Fibroblast of lung (primary cell): ENCODE results near the gene SLC22A23. TPM values are rescaled to one million over a fixed set of nuclear protein-coding genes. Genes with fewer than 3 reads are reported as not detected.
A peak's percentile ranks its signal among the peaks of the same experiment; 100 is the strongest.

Experiments
- DNase-seq, 2 donors: peaks; one replicate each; pipeline versions ENCODE4 v3.0.0 to v3.0.0-alpha.2; 2010; ENCODE audit warnings: low read depth in 2 of 2
- H2AFZ ChIP-seq: 2 replicates; pipeline ENCODE4 v1.5.1; 2012; ENCODE audit warnings: low read length, control low read depth, inconsistent platforms
- H3K27ac ChIP-seq: 2 replicates; pipeline ENCODE4 v1.5.1; 2011; ENCODE audit warnings: low read length, control low read depth; ENCODE audit not compliant: insufficient read depth
- H3K27me3 ChIP-seq: 2 replicates; pipeline ENCODE4 v1.5.1; 2011; ENCODE audit warnings: mild to moderate bottlenecking, low read length; ENCODE audit not compliant: control insufficient read depth, insufficient read depth
- H3K36me3 ChIP-seq: 2 replicates; pipeline ENCODE4 v1.5.1; 2011; ENCODE audit warnings: low read length; ENCODE audit not compliant: control insufficient read depth, insufficient read depth
- H3K4me1 ChIP-seq: 2 replicates; pipeline ENCODE4 v1.5.1; 2011; ENCODE audit warnings: low read length; ENCODE audit not compliant: control insufficient read depth, insufficient read depth; ENCODE audit errors: extremely low read depth
- H3K4me2 ChIP-seq: 2 replicates; pipeline ENCODE4 v1.5.1; 2011; ENCODE audit warnings: low read length, control low read depth; ENCODE audit not compliant: insufficient read depth; ENCODE audit errors: extremely low read depth
- H3K4me3 ChIP-seq, 4 experiments: fragments of 200-600 bp in 1 of 4; sonication (generic) in 1 of 4; replicated peaks in 1 of 4; 2 replicates each; pipeline ENCODE4 v1.5.1; 2011 to 2016; ENCODE audit warnings: low read length in 4 of 4, low read depth in 3 of 4, mild to moderate bottlenecking in 3 of 4, control low read depth in 2 of 4, inconsistent platforms in 1 of 4, mixed read lengths in 1 of 4; ENCODE audit not compliant: insufficient read depth in 1 of 4; ENCODE audit errors: control extremely low read depth in 1 of 4
- H3K79me2 ChIP-seq: 2 replicates; pipeline ENCODE4 v1.5.1; 2012; ENCODE audit warnings: mild to moderate bottlenecking, low read length, inconsistent platforms; ENCODE audit not compliant: control insufficient read depth, insufficient read depth
- H3K9ac ChIP-seq: 2 replicates; pipeline ENCODE4 v1.5.1; 2011; ENCODE audit warnings: mild to moderate bottlenecking, low read length, control low read depth; ENCODE audit not compliant: insufficient read depth
- H3K9me3 ChIP-seq: 2 replicates; pipeline ENCODE4 v1.5.1; 2012; ENCODE audit warnings: low read depth, low read length; ENCODE audit not compliant: control insufficient read depth, insufficient read depth
- H4K20me1 ChIP-seq: 2 replicates; pipeline ENCODE4 v1.5.1; 2011; ENCODE audit warnings: low read length; ENCODE audit not compliant: control insufficient read depth, insufficient read depth; ENCODE audit errors: extremely low read depth
- EZH2 ChIP-seq: IDR thresholded peaks from 2 replicates; pipeline ENCODE4 v1.5.1; 2012; ENCODE audit warnings: low read length, control low read depth, mild to moderate bottlenecking; ENCODE audit errors: missing control alignments
- polyA plus RNA-seq, 2 donors: library from polyadenylated mRNA; depleted of rRNA in 1 of 2; stranded (reverse) in 1 of 2; unstranded in 1 of 2; fragments of >200 nt; gene quantifications; 2 replicates each; pipeline ENCODE4 v1.2.1, GENCODE V29; 2011 to 2012; ENCODE audit warnings: missing spikeins in 1 of 2
- total RNA-seq: library from RNA; depleted of rRNA; stranded (reverse); fragments of >200 nt; gene quantifications from 2 replicates; pipeline ENCODE4 v1.2.1, GENCODE V29; 2014
- TF ChIP-seq, protein P1 (sequence below), 2 donors: IDR thresholded peaks in 1 of 2; conservative IDR thresholded peaks in 1 of 2; 1 replicate in 1 of 2; 2 replicates in 1 of 2; pipeline ENCODE4 v1.5.1; 2011 to 2012; ENCODE audit warnings: low read length in 2 of 2, control low read depth in 1 of 2, inconsistent platforms in 1 of 2, low read depth in 1 of 2, mild to moderate bottlenecking in 1 of 2

The SLC22A23 gene
- total and polyA plus RNA-seq, 2 donors (not counting 1 experiment from before 2014, with no cell fraction given): 0.37 to 3.0 TPM

DNA sequence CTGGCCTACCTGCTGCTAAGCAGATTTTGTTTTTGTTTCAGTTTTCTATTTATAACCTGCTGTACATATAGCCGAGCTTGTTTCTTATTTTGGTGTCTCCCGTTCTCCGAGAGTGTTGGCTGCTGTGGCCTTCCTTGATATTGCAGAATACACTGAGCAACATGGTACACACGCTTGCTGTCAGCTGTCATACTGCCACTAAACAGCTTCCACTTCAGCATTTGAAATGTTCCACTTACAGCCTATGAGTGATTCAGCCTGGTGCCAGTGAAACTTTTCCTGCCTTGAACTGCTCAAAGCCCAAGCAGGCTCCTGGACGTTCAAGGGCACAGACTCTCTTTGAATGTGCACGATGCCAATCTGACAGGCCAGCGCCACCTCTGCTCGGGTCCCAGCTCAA, 111.0 kb downstream of the SLC22A23 start:
- TF ChIP-seq, protein P1, sequence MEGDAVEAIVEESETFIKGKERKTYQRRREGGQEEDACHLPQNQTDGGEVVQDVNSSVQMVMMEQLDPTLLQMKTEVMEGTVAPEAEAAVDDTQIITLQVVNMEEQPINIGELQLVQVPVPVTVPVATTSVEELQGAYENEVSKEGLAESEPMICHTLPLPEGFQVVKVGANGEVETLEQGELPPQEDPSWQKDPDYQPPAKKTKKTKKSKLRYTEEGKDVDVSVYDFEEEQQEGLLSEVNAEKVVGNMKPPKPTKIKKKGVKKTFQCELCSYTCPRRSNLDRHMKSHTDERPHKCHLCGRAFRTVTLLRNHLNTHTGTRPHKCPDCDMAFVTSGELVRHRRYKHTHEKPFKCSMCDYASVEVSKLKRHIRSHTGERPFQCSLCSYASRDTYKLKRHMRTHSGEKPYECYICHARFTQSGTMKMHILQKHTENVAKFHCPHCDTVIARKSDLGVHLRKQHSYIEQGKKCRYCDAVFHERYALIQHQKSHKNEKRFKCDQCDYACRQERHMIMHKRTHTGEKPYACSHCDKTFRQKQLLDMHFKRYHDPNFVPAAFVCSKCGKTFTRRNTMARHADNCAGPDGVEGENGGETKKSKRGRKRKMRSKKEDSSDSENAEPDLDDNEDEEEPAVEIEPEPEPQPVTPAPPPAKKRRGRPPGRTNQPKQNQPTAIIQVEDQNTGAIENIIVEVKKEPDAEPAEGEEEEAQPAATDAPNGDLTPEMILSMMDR (conservative IDR thresholded peaks at IDR 0.05 in 1 of 2, IDR thresholded peaks at IDR 0.05 in 1 of 2; ENCODE audit: low read depth in 1 of 2, low read length in 2 of 2): no peak
- TF ChIP-seq EZH2: no peak
- no peaks in the 10 kb centered on the region for H3K36me3 ChIP-seq
- H3K27ac ChIP-seq: no peak overlapping the region
- no peak for DNase-seq
- H3K9ac ChIP-seq: no peak overlapping the region
- no peak overlapping the region for H3K4me2 ChIP-seq
- H2AFZ ChIP-seq: no peak overlapping the region
- H3K4me3 ChIP-seq: no peak overlapping the region
- H3K27me3 ChIP-seq: peaks cover 7% of the 10 kb centered on the region
- no peaks in the 10 kb centered on the region for H3K79me2 ChIP-seq
- H3K9me3 ChIP-seq: no peaks in the 10 kb centered on the region
- no peaks in the 10 kb centered on the region for H3K4me1 ChIP-seq
- H4K20me1 ChIP-seq: no peaks in the 10 kb centered on the region

GRCh38 chr6:3343089-3343883, 113.6 kb downstream of the SLC22A23 start:
- H3K9ac ChIP-seq: no peak overlapping the region
- TF ChIP-seq, protein P1 (conservative IDR thresholded peaks at IDR 0.05 in 1 of 2, IDR thresholded peaks at IDR 0.05 in 1 of 2; ENCODE audit: low read depth in 1 of 2, low read length in 2 of 2): no peak
- TF ChIP-seq EZH2: no peak
- H3K4me3 ChIP-seq: no peak overlapping the region
- H3K4me2 ChIP-seq: no peak overlapping the region
- H3K36me3 ChIP-seq: no peaks in the 10 kb centered on the region
- no peak for DNase-seq
- H4K20me1 ChIP-seq: no peaks in the 10 kb centered on the region
- H3K79me2 ChIP-seq: no peaks in the 10 kb centered on the region
- H3K27me3 ChIP-seq: peaks cover 4% of the 10 kb centered on the region
- no peaks in the 10 kb centered on the region for H3K4me1 ChIP-seq
- H2AFZ ChIP-seq: no peak overlapping the region
- H3K27ac ChIP-seq: no peak overlapping the region
- H3K9me3 ChIP-seq: no peaks in the 10 kb centered on the region

- Histone ChIP-seq H3K9ac (no peak overlapping the region), H3K27me3 (no peaks in the 10 kb centered on the region), H3K4me2 (no peak overlapping the region), H3K9me3 (no peaks in the 10 kb centered on the region), H3K4me1 (no peaks in the 10 kb centered on the region), H3K36me3 (no peaks in the 10 kb centered on the region), H2AFZ (no peak overlapping the region), H3K27ac (no peak overlapping the region), H3K79me2 (no peaks in the 10 kb centered on the region), H3K4me3 (no peak overlapping the region), H4K20me1 (no peaks in the 10 kb centered on the region)
- no peak for TF ChIP-seq EZH2
- DNase-seq: peak; percentile 93 to 95
Measured at GRCh38 chr6:3341467-3341866, 115.4 kb downstream of the SLC22A23 start.
